H1 (cell line): ENCODE results near the gene SLC25A21. TPM values are rescaled to one million over a fixed set of nuclear protein-coding genes. Genes with fewer than 3 reads are reported as not detected.

Experiments
- EGR1 ChIP-seq: IDR thresholded peaks from 2 replicates; pipeline ENCODE4 v1.6.1; 2011; ENCODE audit warnings: low read depth, low read length, borderline replicate concordance
- FOSL1 ChIP-seq: IDR thresholded peaks from 2 replicates; pipeline ENCODE4 v1.6.1; 2011; ENCODE audit warnings: mild to moderate bottlenecking, low read depth, low read length, moderate library complexity; ENCODE audit not compliant: insufficient read depth
- GTF2F1 ChIP-seq: IDR thresholded peaks from 2 replicates; pipeline ENCODE4 v1.6.1; 2012; ENCODE audit warnings: low read depth, low read length, improper control_type of control experiment, borderline replicate concordance
- RFX5 ChIP-seq: IDR thresholded peaks from 2 replicates; pipeline ENCODE4 v1.6.1; 2011; ENCODE audit warnings: low read depth, low read length, improper control_type of control experiment, borderline replicate concordance
- polyA plus RNA-seq, 7 experiments: library from polyadenylated mRNA; depleted of rRNA in 3 of 7; stranded (reverse) in 5 of 7; unstranded in 2 of 7; fragments of >200 nt in 5 of 7; fragments of 200-250 nt in 2 of 7; gene quantifications; 1 replicate in 5 of 7; 2 replicates in 1 of 7; 4 replicates in 1 of 7; pipeline versions ENCODE4 v1.2.1 to v1.2.3, GENCODE V29; 2011 to 2013; ENCODE audit warnings: missing spikeins in 2 of 7, mixed read lengths in 2 of 7
- total RNA-seq: library from RNA; stranded (reverse); fragmentation: NEBNext Ultra II Directional; extraction: Animal tissue kit (Norgen Biotek cat#: 25700); gene quantifications from 2 replicates; pipeline ENCODE4 v1.2.1, GENCODE V29; 2021

The SLC25A21 gene
- total and polyA plus RNA-seq, 2 of the 8 experiments (the other 6 are each of a cell fraction or from before 2014, with no cell fraction given): 6.9 to 15.7 TPM

- TF ChIP-seq GTF2F1 (no peak), EGR1 (no peak), FOSL1 (no peak), RFX5 (no peak)
Measured at GRCh38 chr14:36665887-36666415, 506.5 kb downstream of the SLC25A21 start (continued).
